ENCODE results near the gene TBC1D2.

DNA sequence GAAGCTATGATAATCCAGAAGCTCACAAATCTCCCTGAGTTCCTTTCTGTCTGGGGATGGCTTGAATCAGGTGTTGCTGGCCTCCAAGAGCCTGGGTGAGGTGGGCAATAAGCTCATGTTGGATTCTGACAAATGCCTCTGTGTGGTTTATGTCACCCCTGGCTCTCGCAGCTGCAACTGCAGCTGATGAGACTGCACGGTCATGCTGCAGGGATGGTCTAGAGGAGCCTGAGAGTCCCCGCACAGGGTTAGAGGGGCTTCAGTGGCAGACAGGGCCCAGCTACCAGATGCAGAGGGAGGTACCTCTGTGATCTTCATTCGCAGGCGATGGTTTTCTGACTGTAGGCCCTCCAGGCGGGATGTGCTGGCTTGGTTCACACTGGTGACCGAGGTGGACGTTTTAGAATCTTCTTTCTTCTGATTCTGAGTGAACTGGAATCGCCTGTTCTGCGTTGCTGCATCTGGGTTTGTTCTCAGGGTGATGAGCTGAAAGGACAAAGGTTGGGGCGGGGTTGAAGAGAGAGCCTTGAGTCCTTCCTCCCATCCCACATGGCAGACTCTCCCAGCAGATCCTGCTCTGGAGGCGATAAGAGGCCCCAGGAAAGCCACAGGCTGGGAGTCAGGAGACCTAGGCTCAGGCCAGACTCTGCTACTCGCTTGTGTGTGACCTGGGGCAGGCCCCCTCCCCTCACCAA, 47.6 kb upstream of the TBC1D2 start:
- TF ChIP-seq JUN (CRISPR knock-in tag; IDR thresholded peaks at IDR 0.05) (no peak), GABPB1 (CRISPR knock-in tag; IDR thresholded peaks at IDR 0.05) (no peak), ETV6 (CRISPR knock-in tag; IDR thresholded peaks at IDR 0.05) (no peak), GTF2I (CRISPR knock-in tag; conservative IDR thresholded peaks at IDR 0.05) (no peak), ZNF232 (CRISPR knock-in tag; IDR thresholded peaks at IDR 0.05) (no peak), RELA (CRISPR knock-in tag; IDR thresholded peaks at IDR 0.05; ENCODE audit: borderline replicate concordance) (no peak), ZSCAN18 (CRISPR knock-in tag; IDR thresholded peaks at IDR 0.05) (no peak)
- TF ChIP-seq, protein P1, sequence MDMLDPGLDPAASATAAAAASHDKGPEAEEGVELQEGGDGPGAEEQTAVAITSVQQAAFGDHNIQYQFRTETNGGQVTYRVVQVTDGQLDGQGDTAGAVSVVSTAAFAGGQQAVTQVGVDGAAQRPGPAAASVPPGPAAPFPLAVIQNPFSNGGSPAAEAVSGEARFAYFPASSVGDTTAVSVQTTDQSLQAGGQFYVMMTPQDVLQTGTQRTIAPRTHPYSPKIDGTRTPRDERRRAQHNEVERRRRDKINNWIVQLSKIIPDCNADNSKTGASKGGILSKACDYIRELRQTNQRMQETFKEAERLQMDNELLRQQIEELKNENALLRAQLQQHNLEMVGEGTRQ (CRISPR knock-in tag; IDR thresholded peaks at IDR 0.05) = no peak

Data from WTC11 (cell line).